Lower leg skin (tissue), 4 donors: ENCODE results near the gene MPZL3. TPM values are rescaled to one million over a fixed set of nuclear protein-coding genes. Genes with fewer than 3 reads are reported as not detected.

ENCODE experiments used
- DNase-seq, 2 donors: peaks; one replicate each; pipeline ENCODE4 v3.0.0-alpha.2; 2019; ENCODE audit warnings: low spot score in 2 of 2
- H3K4me3 ChIP-seq: fragments of 200-600 bp; sonication (generic); 2 replicates; pipeline ENCODE4 v1.5.1; 2017; ENCODE audit warnings: mild to moderate bottlenecking, low read depth; ENCODE audit not compliant: poor library complexity, severe bottlenecking
- POLR2A ChIP-seq, 2 donors: fragments of 450-650 bp; IDR thresholded peaks; one replicate each; pipeline ENCODE4 v1.6.1; 2016 to 2017; ENCODE audit warnings: antibody characterized with exemption in 2 of 2, mild to moderate bottlenecking in 1 of 2, moderate library complexity in 1 of 2
- WGBS, 2 donors: methylation state at CpG; one replicate each; pipeline ENCODE4 v1.1.5; 2018; 5-methylcytosine and 5-hydroxymethylcytosine counted together
- intact Hi-C: fragments of 100-400 bp; cut with DNase I; formaldehyde crosslinking; loops from one replicate; pipeline ENCODE4 v1.15.0; 2023; ENCODE audit warnings: low total_unique reads
- total RNA-seq, 4 donors: library from RNA; depleted of rRNA; stranded (reverse); fragments of >200 nt; gene quantifications; one replicate each; pipeline ENCODE4 v1.1.0, GENCODE V29; 2016
- TF ChIP-seq, protein P1 (sequence below), 3 donors: fragments of 450-650 bp; IDR thresholded peaks; one replicate each; pipeline ENCODE4 v1.5.1; 2016; ENCODE audit warnings: antibody characterized with exemption in 3 of 3, mild to moderate bottlenecking in 3 of 3, moderate library complexity in 2 of 3

MPZL3 gene
- total RNA-seq, 4 donors from 2014 or later: 55.9 to 120 (median 91.2) TPM

DNA sequence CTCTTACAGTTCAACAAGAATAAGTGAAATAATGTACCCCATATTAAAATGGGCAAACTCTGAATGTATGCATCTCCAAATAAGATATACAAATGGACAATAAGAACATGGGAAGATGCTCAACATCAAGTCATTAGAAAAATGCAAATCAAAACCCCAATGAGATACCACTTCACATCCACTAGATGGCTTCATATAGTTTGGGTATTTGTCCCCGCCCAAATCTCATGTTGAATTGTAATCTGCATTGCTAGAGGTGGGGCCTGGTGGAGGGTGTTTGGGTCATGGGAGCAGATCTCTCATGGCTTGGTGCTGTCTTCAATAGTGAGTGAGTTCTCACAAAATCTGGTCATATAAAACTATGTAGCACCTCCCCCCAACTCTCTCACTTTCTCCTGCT, 6.2 kb upstream of the MPZL3 start:
- intact Hi-C loops: no loop called here
- H3K4me3 ChIP-seq: no peak overlapping the region
- DNase-seq: no peak
- no peak for TF ChIP-seq POLR2A (IDR thresholded peaks at IDR 0.05)
- TF ChIP-seq, protein P1, sequence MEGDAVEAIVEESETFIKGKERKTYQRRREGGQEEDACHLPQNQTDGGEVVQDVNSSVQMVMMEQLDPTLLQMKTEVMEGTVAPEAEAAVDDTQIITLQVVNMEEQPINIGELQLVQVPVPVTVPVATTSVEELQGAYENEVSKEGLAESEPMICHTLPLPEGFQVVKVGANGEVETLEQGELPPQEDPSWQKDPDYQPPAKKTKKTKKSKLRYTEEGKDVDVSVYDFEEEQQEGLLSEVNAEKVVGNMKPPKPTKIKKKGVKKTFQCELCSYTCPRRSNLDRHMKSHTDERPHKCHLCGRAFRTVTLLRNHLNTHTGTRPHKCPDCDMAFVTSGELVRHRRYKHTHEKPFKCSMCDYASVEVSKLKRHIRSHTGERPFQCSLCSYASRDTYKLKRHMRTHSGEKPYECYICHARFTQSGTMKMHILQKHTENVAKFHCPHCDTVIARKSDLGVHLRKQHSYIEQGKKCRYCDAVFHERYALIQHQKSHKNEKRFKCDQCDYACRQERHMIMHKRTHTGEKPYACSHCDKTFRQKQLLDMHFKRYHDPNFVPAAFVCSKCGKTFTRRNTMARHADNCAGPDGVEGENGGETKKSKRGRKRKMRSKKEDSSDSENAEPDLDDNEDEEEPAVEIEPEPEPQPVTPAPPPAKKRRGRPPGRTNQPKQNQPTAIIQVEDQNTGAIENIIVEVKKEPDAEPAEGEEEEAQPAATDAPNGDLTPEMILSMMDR (IDR thresholded peaks at IDR 0.05): no peak
- 0% methylated on average over 1 of the region's 1 CpG for WGBS, 2 donors

DNA sequence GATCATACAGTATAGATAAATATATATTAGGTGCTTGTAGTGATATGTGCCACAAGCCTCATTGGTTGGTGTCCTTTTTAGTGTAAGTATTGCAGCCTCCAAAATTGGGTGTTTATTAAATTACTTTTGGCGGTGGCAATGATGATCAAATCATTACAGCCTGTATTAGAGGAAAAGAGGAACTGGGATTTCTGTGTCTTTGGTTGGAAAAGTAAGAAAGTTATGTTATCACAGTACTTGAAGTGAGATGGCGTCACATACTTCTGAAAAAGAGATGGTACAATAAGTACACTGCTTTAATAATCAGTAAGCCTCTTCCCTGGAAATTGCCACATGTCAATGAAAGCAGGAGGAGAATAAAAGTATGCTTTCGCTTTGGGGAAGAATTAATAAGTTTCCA, 523 bp upstream of the MPZL3 start:
- TF ChIP-seq, protein P1 (IDR thresholded peaks at IDR 0.05): no peak
- no peak for TF ChIP-seq POLR2A (IDR thresholded peaks at IDR 0.05)
- no peak overlapping the region for H3K4me3 ChIP-seq
- no peak for DNase-seq
- intact Hi-C loops: no loop called here
- WGBS, 2 donors: 68 to 71% methylated on average over 3 of the region's 3 CpGs

DNA sequence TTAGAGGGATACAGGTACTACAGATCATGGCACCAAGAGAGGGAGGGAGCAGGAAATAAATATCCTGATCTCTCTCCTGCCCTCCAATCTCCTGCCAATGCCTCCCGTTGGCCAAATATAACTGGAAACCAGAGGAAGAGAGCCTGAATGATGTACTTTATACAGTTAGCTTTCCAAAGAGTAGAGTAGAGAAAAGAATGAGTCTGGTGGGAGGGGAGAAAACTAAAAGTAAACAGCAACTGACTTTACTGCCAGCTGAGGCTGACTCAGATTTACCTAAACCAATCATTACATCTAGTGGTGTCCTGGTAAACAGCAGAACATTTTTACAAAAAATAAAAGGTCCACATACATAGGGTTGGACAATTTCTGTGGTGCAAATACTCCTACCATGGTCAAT, 5.1 kb downstream of the MPZL3 start:
- no peak overlapping the region for H3K4me3 ChIP-seq
- WGBS, 2 donors: 68 to 73% methylated on average over 1 of the region's 1 CpG
- no peak for TF ChIP-seq POLR2A (IDR thresholded peaks at IDR 0.05)
- TF ChIP-seq, protein P1 (IDR thresholded peaks at IDR 0.05): no peak

DNA sequence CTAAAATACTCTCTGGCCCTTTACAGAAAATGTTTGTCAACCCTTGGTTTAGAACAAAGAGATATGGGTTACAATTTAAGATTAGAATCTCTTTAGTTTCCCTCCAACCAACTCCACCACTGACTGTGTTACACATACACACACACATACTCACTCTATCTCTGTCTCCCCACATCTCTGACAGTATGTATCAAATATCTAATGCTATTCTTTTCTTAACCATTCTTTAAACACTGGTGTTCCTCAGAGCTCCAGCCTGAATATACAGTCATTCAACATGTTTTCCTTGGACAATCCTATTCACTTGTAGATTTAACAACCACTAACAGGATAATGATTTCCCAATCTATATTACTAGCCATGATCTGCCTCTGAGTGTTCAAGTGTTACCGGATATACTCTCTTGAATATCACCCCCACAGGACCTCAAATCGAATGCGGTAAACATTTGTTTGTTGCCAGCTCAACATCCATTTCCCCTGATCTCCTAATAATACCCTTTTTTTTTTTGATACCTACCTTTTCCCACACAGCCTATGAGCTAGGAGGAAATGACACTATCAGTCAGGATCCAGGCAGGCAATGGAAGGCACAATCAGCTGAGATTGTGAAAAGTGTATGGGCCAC, 6.1 kb downstream of the MPZL3 start:
- H3K4me3 ChIP-seq: no peak overlapping the region
- DNase-seq: no peak
- 78 to 87% methylated on average over 3 of the region's 3 CpGs for WGBS, 2 donors
- no peak for TF ChIP-seq POLR2A (IDR thresholded peaks at IDR 0.05)
- TF ChIP-seq, protein P1 (IDR thresholded peaks at IDR 0.05): no peak
- intact Hi-C loops: no loop called here

More for the DNA sequence above, 5.1 kb downstream of the MPZL3 start:
- no peak for DNase-seq
- intact Hi-C loops: no loop called here

DNA sequence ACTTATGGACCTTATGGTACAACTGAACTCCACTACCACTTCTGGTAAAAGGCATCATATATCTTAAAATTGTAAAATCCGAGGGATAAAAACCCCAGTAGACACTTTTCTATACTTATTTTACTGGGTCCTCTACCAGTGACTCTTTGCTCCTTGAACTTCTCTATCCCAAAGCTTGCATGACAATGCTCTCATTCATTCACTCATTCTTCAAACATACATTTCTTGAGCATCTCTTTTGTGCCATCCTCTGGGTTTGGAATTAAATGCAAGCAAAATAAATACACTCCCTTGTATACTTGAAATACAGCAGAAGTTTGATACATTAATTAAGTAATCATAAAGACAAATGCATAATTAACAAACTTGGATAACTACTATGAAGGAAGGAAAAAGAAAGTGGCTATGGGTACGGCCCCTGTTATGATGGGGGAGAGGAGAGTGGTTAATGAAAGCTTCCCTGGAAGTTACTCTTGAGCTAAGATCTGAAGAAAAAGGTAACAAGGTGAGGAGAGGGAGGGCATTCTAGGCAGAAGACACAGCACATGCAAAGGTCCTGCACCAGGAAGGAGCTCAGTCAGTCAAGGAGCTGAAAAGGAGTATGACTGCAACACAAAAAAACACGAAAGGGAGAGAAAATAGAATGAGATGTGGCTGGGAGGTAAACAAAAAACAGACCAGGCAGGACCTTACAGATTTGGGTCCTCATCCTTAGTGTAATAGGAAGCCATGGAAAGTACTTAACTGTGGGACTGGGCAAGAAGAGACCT, 8.0 kb downstream of the MPZL3 start:
- intact Hi-C loops: no loop called here
- 84 to 88% methylated on average over 3 of the region's 3 CpGs for WGBS, 2 donors
- no peak for DNase-seq
- no peak overlapping the region for H3K4me3 ChIP-seq
- TF ChIP-seq POLR2A (IDR thresholded peaks at IDR 0.05): no peak
- TF ChIP-seq, protein P1 (IDR thresholded peaks at IDR 0.05): no peak
